Effector memory CD4-positive, alpha-beta T cell (primary cell): Measurements from ENCODE around the gene FRAT2.

Experiments
- DNase-seq, 3 donors: peaks; one replicate each; pipeline ENCODE4 v3.0.0-alpha.2; 2020
- H3K27ac ChIP-seq: 2 replicates; pipeline ENCODE4 v1.7.0; 2013; ENCODE audit warnings: mild to moderate bottlenecking, low read length, moderate library complexity; ENCODE audit not compliant: insufficient read depth, poor library complexity, severe bottlenecking
- H3K27me3 ChIP-seq: replicated peaks from 2 replicates; pipeline ENCODE4 v1.7.0; 2013; ENCODE audit warnings: mild to moderate bottlenecking, low read length; ENCODE audit not compliant: insufficient read depth, control insufficient read depth, poor library complexity, severe bottlenecking
- H3K36me3 ChIP-seq: 2 replicates; pipeline ENCODE4 v1.7.0; 2013; ENCODE audit warnings: mild to moderate bottlenecking, low read length, moderate library complexity; ENCODE audit not compliant: control insufficient read depth, insufficient read depth
- H3K4me1 ChIP-seq: 2 replicates; pipeline ENCODE4 v1.7.0; 2013; ENCODE audit warnings: low read length, mild to moderate bottlenecking; ENCODE audit not compliant: control insufficient read depth, insufficient read depth, poor library complexity, severe bottlenecking
- H3K4me3 ChIP-seq: 2 replicates; pipeline ENCODE4 v1.7.0; 2013; ENCODE audit warnings: low read length, low read depth, mild to moderate bottlenecking; ENCODE audit not compliant: insufficient read depth, poor library complexity, severe bottlenecking
- H3K9me3 ChIP-seq: 2 replicates; pipeline ENCODE4 v1.7.0; 2013; ENCODE audit warnings: mild to moderate bottlenecking, low read length, moderate library complexity; ENCODE audit not compliant: control insufficient read depth

The FRAT2 gene

DNA sequence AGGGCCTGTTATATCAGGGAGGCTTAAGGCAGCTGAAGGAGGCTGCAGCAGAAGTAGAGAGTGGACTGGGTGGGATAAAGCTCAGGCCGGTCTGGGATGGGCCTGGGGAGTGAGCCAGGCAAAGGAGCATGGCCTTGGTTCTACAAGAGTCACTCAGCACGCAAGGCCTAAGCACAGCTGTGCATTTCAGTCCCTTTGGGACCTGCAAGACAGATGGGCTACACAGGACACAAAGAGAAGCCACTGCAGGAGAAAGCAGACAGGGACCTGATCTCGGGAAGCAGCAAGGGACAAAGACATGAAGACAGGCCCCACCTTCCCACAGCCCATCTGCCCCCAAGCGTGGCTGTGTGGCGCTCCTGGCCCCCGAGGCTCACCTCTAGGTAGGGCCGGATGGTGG lies 37.2 kb upstream of the FRAT2 start:
- no peaks in the 10 kb centered on the region for H3K9me3 ChIP-seq
- H3K36me3 ChIP-seq = peaks cover 46% of the 10 kb centered on the region
- H3K4me1 ChIP-seq = no peaks in the 10 kb centered on the region
- H3K27me3 ChIP-seq = no peaks in the 10 kb centered on the region
- H3K4me3 ChIP-seq = no peak overlapping the region
- no peak overlapping the region for H3K27ac ChIP-seq
- no peak for DNase-seq

DNA sequence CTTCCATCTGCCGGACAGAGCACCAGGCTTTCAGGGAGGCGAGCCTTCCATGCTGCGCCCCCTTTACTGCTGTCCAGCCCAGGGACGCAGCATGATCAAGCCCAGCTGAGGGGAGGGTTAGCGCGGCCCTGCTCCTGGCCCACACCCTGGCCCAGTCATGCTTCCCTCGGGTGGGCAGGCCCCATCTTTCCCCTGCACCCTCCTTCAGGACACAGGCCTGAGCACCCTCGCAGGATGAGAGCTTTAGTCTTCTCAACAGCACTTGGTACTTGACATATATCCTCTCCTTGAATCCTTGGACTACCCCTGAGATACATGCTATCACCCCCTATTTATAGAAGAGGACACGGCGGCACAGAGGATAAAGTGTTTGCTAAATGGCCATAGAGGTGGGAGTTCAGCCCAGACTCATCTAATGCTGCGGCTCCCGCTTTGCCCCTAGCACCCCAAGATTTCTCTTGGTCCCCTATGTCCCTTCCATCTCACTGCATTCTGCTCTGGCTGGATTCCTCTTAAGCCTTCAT lies 32.7 kb upstream of the FRAT2 start:
- no peak for DNase-seq
- Histone ChIP-seq H3K4me1 (no peaks in the 10 kb centered on the region), H3K9me3 (no peaks in the 10 kb centered on the region), H3K36me3 (peaks cover 43% of the 10 kb centered on the region), H3K4me3 (no peak overlapping the region), H3K27ac (no peak overlapping the region), H3K27me3 (no peaks in the 10 kb centered on the region)

DNA sequence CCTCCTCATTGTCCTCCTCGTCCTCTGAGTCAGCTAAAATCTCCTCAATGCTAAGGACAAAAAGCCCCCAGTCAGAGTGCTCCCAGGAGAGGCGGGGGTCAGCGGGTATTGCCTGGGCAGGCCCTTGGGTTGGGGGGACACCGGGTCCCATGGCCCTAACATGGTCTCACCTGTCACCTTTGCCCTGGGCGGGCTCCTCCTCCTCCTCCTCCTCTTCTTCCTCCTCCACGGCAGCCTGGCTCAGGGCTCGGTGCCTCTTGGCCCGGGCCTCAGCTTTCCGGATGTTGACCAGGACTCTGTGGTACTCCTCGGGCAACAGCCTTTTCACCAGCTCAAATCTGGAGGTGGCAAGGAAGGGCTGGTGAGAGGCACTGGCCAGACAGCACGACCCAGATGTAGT lies 32.0 kb upstream of the FRAT2 start:
- Histone ChIP-seq H3K27me3 (no peaks in the 10 kb centered on the region), H3K4me3 (no peak overlapping the region), H3K9me3 (no peaks in the 10 kb centered on the region), H3K27ac (no peak overlapping the region), H3K36me3 (peaks cover 37% of the 10 kb centered on the region), H3K4me1 (no peaks in the 10 kb centered on the region)
- no peak for DNase-seq

DNA sequence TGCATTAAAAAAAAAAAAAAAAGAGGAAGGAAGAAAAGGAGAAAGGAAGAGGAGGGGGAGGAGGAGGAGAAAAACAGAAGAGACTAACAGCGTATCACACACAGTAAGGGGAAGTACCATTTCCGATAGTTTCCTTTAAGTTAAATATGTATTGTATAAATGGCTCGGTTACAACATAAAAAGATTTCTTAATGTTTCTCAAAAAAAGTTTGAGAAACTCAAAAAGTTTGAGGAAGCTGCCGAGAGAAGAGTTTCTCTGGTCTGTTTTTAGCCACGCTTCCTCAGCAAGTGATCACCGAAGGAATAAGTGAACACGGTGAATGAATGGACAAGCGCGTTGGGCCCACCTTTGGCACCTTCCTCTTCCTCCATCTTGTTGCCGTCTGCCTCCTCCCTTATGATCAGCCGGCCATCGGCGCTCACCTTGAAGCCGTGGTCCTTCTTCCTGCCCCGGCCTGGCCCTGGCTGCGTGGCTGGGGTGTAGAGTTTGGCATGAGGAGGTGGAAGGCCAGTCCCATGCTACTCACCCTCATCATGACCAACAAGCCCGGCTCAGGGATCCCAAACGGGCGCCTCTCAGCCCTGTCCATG lies 31.3 kb upstream of the FRAT2 start:
- no peak overlapping the region for H3K27ac ChIP-seq

DNA sequence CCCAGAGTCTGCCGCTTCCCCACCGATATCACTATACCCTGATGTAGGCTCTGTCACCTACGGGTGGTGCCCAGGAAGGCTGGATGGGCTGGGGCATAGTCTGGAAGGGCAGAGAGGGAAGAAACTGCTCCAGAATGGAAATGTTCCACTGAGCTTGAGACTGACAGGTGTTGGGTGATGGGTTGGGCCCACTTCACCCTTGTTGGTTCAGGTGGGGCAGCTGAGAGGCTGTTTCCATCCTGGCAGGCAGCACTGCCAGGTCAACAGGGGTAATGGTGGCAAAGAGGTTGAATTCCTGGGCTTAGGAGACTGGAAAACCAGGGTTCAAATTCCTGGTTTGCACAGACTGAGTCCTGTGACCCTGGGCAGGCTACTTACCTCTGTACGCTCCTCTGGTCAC lies 28.5 kb upstream of the FRAT2 start:
- H3K27ac ChIP-seq = no peak overlapping the region
- peaks cover 27% of the 10 kb centered on the region for H3K36me3 ChIP-seq
- no peak overlapping the region for H3K4me3 ChIP-seq
- DNase-seq = no peak
- H3K9me3 ChIP-seq = no peaks in the 10 kb centered on the region
- no peaks in the 10 kb centered on the region for H3K4me1 ChIP-seq
- H3K27me3 ChIP-seq = no peaks in the 10 kb centered on the region

More for the DNA sequence above, 31.3 kb upstream of the FRAT2 start:
- Histone ChIP-seq H3K4me3 (no peak overlapping the region), H3K36me3 (peaks cover 30% of the 10 kb centered on the region), H3K27me3 (no peaks in the 10 kb centered on the region), H3K4me1 (no peaks in the 10 kb centered on the region), H3K9me3 (no peaks in the 10 kb centered on the region)
- DNase-seq = no peak

DNA sequence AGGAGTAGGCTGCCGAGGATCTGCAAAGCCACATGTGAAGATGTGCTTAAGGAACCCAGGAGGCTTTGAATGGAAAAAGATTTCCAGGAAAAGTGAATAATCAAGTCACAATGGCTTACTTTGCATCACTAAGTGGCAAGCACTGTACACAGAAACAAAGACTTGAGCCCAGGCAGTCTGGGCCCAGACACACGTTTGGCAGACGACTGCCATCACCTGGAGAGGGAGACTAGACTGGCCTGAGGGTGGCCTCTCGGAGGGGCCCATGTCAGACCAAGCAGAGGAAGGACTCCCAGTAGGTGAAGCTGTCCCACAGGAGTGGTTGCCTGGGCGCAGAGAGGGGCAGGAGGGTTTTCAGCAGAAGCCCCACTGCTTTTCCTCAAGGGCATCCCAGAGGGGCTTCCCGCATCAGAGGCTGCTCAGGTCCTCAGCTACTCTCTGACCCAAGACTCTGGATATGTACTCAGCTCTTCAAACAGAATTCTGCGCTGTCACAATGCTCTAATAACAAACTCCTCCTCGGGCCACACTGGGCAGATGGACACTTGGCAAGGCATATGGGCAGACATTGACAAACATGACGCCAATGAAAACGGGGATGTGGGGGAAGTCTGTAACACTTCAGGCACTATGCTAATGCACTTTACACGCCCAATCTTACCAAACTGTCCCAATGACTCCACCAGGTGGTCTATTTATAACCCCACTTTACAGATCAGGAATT lies 27.9 kb upstream of the FRAT2 start:
- H3K36me3 ChIP-seq = peaks cover 27% of the 10 kb centered on the region
- H3K4me1 ChIP-seq = no peaks in the 10 kb centered on the region
- no peak for DNase-seq

DNA sequence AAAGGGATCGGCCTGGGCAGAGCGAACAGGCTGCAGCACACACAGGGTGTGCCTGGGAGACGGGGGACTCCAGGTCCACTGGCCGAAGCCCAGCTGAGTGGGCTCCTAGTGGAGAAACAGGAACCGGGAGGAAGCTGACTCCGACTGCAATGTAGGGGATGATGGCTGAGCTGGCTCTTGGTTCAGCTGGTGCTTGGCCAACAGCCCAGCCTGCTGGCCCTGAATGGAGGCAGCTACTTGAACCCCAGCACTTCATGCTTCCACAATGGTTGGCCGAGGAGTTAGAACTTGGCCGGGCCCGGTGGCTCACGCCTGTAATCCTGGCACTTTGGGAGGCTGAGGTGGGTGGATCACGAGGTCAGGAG lies 27.0 kb upstream of the FRAT2 start:
- Histone ChIP-seq H3K36me3 (peaks cover 28% of the 10 kb centered on the region), H3K27me3 (no peaks in the 10 kb centered on the region), H3K4me3 (no peak overlapping the region), H3K4me1 (no peaks in the 10 kb centered on the region), H3K9me3 (no peaks in the 10 kb centered on the region), H3K27ac (no peak overlapping the region)
- DNase-seq = no peak

More for the DNA sequence above, 27.9 kb upstream of the FRAT2 start:
- no peaks in the 10 kb centered on the region for H3K27me3 ChIP-seq
- no peaks in the 10 kb centered on the region for H3K9me3 ChIP-seq
- no peak overlapping the region for H3K4me3 ChIP-seq
- H3K27ac ChIP-seq = no peak overlapping the region

DNA sequence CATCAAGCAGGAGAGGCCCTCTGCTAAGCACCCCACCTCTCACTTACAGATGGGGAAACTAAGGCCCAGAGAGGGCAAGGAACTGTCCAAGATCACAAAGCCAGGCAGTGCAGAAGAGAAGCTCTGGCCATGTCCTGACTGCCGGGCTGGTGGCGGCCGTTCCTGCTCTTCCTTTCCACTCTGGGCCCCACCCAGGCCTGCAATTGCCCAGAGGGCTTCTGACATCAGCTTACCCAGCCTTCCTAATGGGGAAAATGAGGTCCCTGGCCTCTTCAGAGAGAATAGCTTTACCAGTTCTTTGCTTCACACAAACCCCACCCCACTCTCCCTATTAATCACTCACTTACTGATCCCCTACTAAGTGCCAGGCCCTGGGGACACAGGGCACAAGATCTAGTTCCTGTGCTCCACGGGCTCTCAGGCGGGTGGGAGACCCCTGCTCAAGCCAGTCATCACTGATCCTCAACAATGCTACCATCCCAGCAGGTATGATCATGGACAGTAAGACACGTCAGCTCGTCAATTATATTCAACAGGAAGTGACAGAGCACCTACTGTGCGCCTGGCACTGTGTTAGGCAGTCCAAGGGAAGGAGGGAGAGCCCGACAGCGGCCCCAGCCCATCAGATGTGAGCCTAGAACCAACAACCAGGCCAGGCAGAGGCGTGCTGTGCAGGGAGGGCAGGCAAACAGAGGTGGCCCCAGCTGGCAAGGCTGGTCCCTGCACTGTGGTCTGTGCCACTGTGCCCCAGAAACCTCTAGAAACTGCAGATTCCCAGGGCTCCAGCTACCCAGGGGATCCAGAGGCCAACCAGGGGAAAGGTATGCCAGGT lies 26.4 kb upstream of the FRAT2 start:
- H3K27me3 ChIP-seq = no peaks in the 10 kb centered on the region
- no peak overlapping the region for H3K27ac ChIP-seq
- peaks cover 25% of the 10 kb centered on the region for H3K36me3 ChIP-seq
- no peak overlapping the region for H3K4me3 ChIP-seq
- H3K4me1 ChIP-seq = no peaks in the 10 kb centered on the region
- DNase-seq = no peak
- H3K9me3 ChIP-seq = no peaks in the 10 kb centered on the region

DNA sequence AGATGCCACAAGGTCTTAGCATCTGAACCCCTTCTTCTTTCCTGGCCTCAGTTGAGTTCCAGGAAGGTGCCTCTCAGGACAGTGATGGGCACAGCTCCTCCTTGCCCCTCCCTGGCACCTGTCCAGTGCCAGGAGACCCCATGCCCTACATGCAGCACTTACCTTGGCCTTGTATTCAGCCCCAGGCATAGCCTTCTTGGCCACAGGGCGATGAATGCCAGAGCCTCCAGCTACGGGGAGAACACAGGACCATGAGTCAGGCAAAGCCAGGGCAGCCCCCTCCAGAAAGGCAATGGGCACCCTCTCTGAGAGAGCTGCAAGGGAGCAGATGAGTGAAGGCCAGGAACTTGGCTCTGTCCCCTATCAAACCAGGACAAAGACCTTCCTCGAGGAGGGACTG lies 24.3 kb upstream of the FRAT2 start:
- Histone ChIP-seq H3K4me1 (no peaks in the 10 kb centered on the region), H3K4me3 (no peak overlapping the region), H3K27ac (no peak overlapping the region), H3K9me3 (no peaks in the 10 kb centered on the region), H3K27me3 (no peaks in the 10 kb centered on the region), H3K36me3 (peaks cover 23% of the 10 kb centered on the region)
- DNase-seq = no peak

DNA sequence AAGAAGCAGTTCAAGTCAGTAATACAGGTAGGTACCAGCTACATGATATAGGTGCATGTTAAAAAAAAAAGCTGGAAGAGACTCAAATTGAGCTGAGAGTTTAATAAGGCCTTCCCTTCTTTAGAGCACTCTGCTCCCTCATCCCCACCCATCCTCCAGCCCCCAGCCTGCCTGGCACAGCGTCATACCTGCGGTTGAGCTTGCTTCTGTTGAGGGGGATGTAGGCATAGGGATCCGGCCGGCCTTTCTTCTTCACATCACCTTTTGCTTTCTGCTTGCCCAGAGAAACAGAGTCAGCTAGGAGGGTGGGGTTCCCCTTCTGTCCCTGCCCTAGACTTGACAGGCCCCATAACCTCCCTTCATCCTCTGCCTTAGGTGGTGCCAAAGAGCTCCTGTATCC lies 23.8 kb upstream of the FRAT2 start:
- H3K27ac ChIP-seq = no peak overlapping the region
- H3K4me3 ChIP-seq = no peak overlapping the region
- H3K36me3 ChIP-seq = peaks cover 23% of the 10 kb centered on the region
- H3K9me3 ChIP-seq = no peaks in the 10 kb centered on the region
- no peak for DNase-seq
- H3K4me1 ChIP-seq = no peaks in the 10 kb centered on the region
- H3K27me3 ChIP-seq = no peaks in the 10 kb centered on the region
